SU-DHL-6 (cell line): ENCODE measurements around the gene POMGNT2.

ENCODE experiments used
- H2AFZ ChIP-seq: fragments of 200-600 bp; sonication (generic); 2 replicates; pipeline ENCODE4 v1.6.1; 2014; ENCODE audit warnings: low read depth, mild to moderate bottlenecking, moderate library complexity, mixed read lengths, antibody characterized with exemption, low read length; ENCODE audit not compliant: severe bottlenecking
- H3F3A ChIP-seq: fragments of 200-600 bp; shearing (Covaris generic); 2 replicates; pipeline ENCODE4 v1.6.0; 2016; ENCODE audit warnings: antibody characterized with exemption, mild to moderate bottlenecking; ENCODE audit not compliant: insufficient read depth
- H3K27ac ChIP-seq: fragments of 200-600 bp; sonication (generic); 2 replicates; pipeline ENCODE4 v1.5.1; 2016; ENCODE audit warnings: low read depth, mild to moderate bottlenecking, low read length, moderate library complexity, mixed read lengths
- H3K27me3 ChIP-seq: fragments of 200-600 bp; sonication (generic), shearing (Covaris generic); 2 replicates; pipeline ENCODE4 v1.6.0; 2014; ENCODE audit warnings: mild to moderate bottlenecking, low read length
- H3K36me3 ChIP-seq: fragments of 200-600 bp; sonication (generic); 2 replicates; pipeline ENCODE4 v1.6.1; 2014; ENCODE audit warnings: mild to moderate bottlenecking, low read length, mixed read lengths
- H3K4me2 ChIP-seq: fragments of 300-600, 200-600 bp; shearing (Covaris generic), sonication (generic); 2 replicates; pipeline ENCODE4 v1.6.0; 2014; ENCODE audit warnings: low read length, low read depth, mild to moderate bottlenecking; ENCODE audit not compliant: poor library complexity, severe bottlenecking
- H3K4me3 ChIP-seq: fragments of 200-600 bp; sonication (generic); 2 replicates; pipeline ENCODE4 v1.5.1; 2014; ENCODE audit warnings: antibody characterized with exemption, low read length, mild to moderate bottlenecking, mixed read lengths; ENCODE audit not compliant: insufficient read depth, poor library complexity, severe bottlenecking
- H3K79me2 ChIP-seq: fragments of 200-600 bp; sonication (generic); 2 replicates; pipeline ENCODE4 v1.6.1; 2014; ENCODE audit warnings: mild to moderate bottlenecking, low read length, moderate library complexity; ENCODE audit not compliant: insufficient read depth
- H3K9ac ChIP-seq: fragments of 200-600 bp; sonication (generic); 2 replicates; pipeline ENCODE4 v1.7.0; 2014; ENCODE audit warnings: mild to moderate bottlenecking, low read length
- H3K9me2 ChIP-seq: fragments of 200-600 bp; sonication (generic); replicated peaks from 2 replicates; pipeline ENCODE4 v1.6.1; 2014; ENCODE audit warnings: low read length; ENCODE audit not compliant: insufficient read depth
- H3K9me3 ChIP-seq: fragments of 200-600 bp; sonication (generic); 2 replicates; pipeline ENCODE4 v1.6.1; 2014; ENCODE audit warnings: low read length, mixed read lengths; ENCODE audit not compliant: insufficient read depth
- H4K20me1 ChIP-seq: fragments of 200-600 bp; sonication (generic); 2 replicates; pipeline ENCODE4 v1.6.1; 2014; ENCODE audit warnings: low read depth, mild to moderate bottlenecking, antibody characterized with exemption, low read length, moderate library complexity, mixed read lengths
- EZH2phosphoT487 ChIP-seq: fragments of 200-600 bp; sonication (generic), shearing (Covaris generic); conservative IDR thresholded peaks from 2 replicates; pipeline ENCODE4 v1.6.1; 2018; ENCODE audit warnings: mild to moderate bottlenecking, antibody characterized with exemption, low read length, moderate library complexity, mixed read lengths
- TF ChIP-seq, protein P1 (sequence below): fragments of 200-600 bp; sonication (generic); IDR thresholded peaks from one replicate; pipeline ENCODE4 v1.5.1; 2017; ENCODE audit warnings: antibody characterized with exemption, mild to moderate bottlenecking, low read length, moderate library complexity; ENCODE audit not compliant: insufficient read depth, poor library complexity, severe bottlenecking

Gene POMGNT2

DNA sequence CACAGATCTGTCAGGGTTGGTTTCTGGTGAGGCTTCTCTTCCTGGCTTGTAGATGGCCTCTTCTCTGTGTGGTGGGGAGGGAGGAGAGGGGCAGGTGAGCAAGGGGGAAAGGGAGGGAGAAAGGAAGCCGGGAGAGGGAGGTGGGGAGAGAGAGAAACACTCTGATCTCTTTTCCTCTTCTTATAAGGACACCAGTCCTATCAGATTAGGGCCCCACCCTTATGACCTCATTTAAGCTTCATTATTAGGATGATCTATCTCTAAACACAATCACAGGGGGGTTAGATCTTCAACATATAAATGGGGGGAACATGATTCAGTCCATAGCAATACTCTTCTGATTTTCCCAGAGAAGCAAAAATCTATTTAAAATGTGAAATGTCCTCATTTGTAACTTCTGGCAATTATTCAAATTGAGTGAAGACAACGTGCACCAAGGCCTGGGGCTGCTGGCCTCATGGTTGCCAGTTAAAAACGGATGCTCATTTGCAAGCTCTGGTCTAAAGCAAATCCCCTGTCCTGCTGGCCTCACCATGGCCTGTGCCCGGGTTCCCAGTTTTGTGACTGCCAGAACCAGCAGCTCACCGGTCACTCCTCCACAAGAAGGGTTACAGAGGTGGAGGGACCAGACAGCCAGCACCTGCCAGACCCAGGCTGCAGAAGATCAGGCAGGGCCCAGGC, 8.3 kb downstream of the POMGNT2 start:
- H3K9me2 ChIP-seq, result no peaks in the 10 kb centered on the region
- no peak overlapping the region for H3K4me2 ChIP-seq
- no peak overlapping the region for H3K27ac ChIP-seq
- H3K27me3 ChIP-seq, result no peaks in the 10 kb centered on the region
- H3K9me3 ChIP-seq, result no peaks in the 10 kb centered on the region
- TF ChIP-seq, protein P1, sequence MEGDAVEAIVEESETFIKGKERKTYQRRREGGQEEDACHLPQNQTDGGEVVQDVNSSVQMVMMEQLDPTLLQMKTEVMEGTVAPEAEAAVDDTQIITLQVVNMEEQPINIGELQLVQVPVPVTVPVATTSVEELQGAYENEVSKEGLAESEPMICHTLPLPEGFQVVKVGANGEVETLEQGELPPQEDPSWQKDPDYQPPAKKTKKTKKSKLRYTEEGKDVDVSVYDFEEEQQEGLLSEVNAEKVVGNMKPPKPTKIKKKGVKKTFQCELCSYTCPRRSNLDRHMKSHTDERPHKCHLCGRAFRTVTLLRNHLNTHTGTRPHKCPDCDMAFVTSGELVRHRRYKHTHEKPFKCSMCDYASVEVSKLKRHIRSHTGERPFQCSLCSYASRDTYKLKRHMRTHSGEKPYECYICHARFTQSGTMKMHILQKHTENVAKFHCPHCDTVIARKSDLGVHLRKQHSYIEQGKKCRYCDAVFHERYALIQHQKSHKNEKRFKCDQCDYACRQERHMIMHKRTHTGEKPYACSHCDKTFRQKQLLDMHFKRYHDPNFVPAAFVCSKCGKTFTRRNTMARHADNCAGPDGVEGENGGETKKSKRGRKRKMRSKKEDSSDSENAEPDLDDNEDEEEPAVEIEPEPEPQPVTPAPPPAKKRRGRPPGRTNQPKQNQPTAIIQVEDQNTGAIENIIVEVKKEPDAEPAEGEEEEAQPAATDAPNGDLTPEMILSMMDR, result no peak
- no peak for TF ChIP-seq EZH2phosphoT487
- no peaks in the 10 kb centered on the region for H4K20me1 ChIP-seq
- no peak overlapping the region for H2AFZ ChIP-seq
- H3K79me2 ChIP-seq, result no peaks in the 10 kb centered on the region
- H3K36me3 ChIP-seq, result no peaks in the 10 kb centered on the region
- no peak overlapping the region for H3K4me3 ChIP-seq
- no peak overlapping the region for H3K9ac ChIP-seq
- H3F3A ChIP-seq, result no peaks in the 10 kb centered on the region

DNA sequence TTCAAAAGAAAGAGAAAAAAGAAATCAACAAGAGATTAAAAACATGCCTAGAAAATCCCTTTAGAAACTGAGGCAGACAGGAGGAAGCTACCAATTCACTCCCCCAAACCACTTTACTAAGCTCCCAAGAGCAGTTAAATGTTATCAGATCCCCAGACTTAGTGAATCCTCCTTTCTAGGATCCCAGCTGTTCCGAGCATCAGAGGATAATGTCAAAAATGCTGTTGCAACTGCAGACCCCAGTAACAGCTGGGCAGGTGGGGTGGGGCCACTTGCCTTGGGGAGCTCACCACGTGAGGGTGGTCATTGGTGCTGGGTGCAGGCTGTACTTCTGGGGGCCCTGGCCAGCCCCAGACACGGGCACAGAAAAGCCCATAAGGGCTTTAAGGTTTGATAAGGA, 9.1 kb downstream of the POMGNT2 start:
- H3K9me2 ChIP-seq, result no peaks in the 10 kb centered on the region
- H3F3A ChIP-seq, result no peaks in the 10 kb centered on the region
- no peaks in the 10 kb centered on the region for H3K79me2 ChIP-seq
- no peaks in the 10 kb centered on the region for H3K9me3 ChIP-seq
- no peak overlapping the region for H3K27ac ChIP-seq
- no peaks in the 10 kb centered on the region for H3K36me3 ChIP-seq
- no peaks in the 10 kb centered on the region for H4K20me1 ChIP-seq
- no peak overlapping the region for H3K4me2 ChIP-seq
- H3K4me3 ChIP-seq, result no peak overlapping the region
- no peaks in the 10 kb centered on the region for H3K27me3 ChIP-seq
- no peak for TF ChIP-seq EZH2phosphoT487
- TF ChIP-seq, protein P1, result no peak
- H2AFZ ChIP-seq, result no peak overlapping the region
- H3K9ac ChIP-seq, result no peak overlapping the region

DNA sequence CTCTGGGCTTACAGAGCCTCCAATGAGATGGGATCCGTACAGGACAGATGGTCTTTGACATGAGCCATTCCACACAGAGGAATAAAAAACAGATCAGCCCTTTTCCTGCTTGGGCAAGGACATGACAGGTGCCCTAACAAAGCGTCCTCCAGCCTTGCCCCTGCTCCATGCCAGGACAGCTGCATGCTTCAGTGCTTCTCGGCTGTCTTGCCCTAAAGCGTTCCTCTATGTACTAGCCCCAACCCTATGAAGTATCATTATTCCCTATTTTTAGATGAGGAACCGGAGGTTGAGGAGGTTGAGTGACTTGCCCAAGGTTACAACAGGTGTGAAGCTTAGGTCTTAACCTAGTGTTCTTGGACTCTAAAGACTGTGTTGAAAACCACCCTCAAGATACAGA, 10.5 kb downstream of the POMGNT2 start:
- Histone ChIP-seq H3K9me2 (no peaks in the 10 kb centered on the region), H3K4me2 (no peak overlapping the region), H2AFZ (no peak overlapping the region), H3K36me3 (no peaks in the 10 kb centered on the region), H3K79me2 (no peaks in the 10 kb centered on the region), H3F3A (no peaks in the 10 kb centered on the region), H3K9me3 (no peaks in the 10 kb centered on the region), H3K9ac (no peak overlapping the region), H3K27ac (no peak overlapping the region), H4K20me1 (no peaks in the 10 kb centered on the region), H3K4me3 (no peak overlapping the region), H3K27me3 (no peaks in the 10 kb centered on the region)
- TF ChIP-seq EZH2phosphoT487, result no peak
- TF ChIP-seq, protein P1, result no peak
